OCI-LY3 (cell line): ENCODE data around the gene ELMO1.

ENCODE experiments used
- CTCF ChIP-seq: fragments of 200-600, 300-600 bp; sonication (generic); IDR thresholded peaks from 2 replicates; pipeline ENCODE4 v1.5.1; 2014; ENCODE audit warnings: antibody characterized with exemption, low read length, low read depth
- EZH2phosphoT487 ChIP-seq: fragments of 200-600 bp; shearing (Covaris generic); IDR thresholded peaks from 2 replicates; pipeline ENCODE4 v1.6.1; 2018; ENCODE audit warnings: antibody characterized with exemption, mixed run types, low read depth

- TF ChIP-seq CTCF: no peak
- no peak for TF ChIP-seq EZH2phosphoT487
Measured at GRCh38 chr7:37322831-37323230, 125.8 kb downstream of the ELMO1 start.
